WTC11 (cell line): ENCODE results near the gene ZBTB8A. TPM values are rescaled to one million over a fixed set of nuclear protein-coding genes. Genes with fewer than 3 reads are reported as not detected.
A peak's percentile ranks its signal among the peaks of the same experiment; 100 is the strongest.

Source experiments
- ATAC-seq: fragments of 200-7000 bp; cut with Tn5 transposase; 2 replicates; pipeline ENCODE4 v1.10.0; 2021; ENCODE audit warnings: mild to moderate bottlenecking, moderate library complexity
- Bru-seq: library from RNA; stranded (reverse); fragments of 400-500 nt; gene quantifications from one replicate; lab custom pipeline; 2021; lab: Mats Ljungman, UMichigan
- CTCF ChIA-PET: fragments of 300-600 bp; sonication (Branson Sonifier 250); formaldehyde crosslinking; loops from one replicate; lab custom pipeline; 2021; ENCODE audit warnings: antibody characterized with exemption; lab: Charles Lee
- POLR2A ChIA-PET: fragments of 350-600 bp; sonication (Branson Sonifier 250); formaldehyde crosslinking; loops from one replicate; lab custom pipeline; 2021; ENCODE audit warnings: antibody characterized with exemption; lab: Charles Lee
- DNase-seq: peaks from one replicate; pipeline ENCODE4 v3.0.0; 2021; ENCODE audit warnings: low spot score
- H3K27ac Mint-ChIP-seq: 2 replicates; pipeline ENCODE4 v1.8.0; 2021; ENCODE audit warnings: mixed read lengths
- H3K27me3 Mint-ChIP-seq: 2 replicates; pipeline ENCODE4 v1.8.0; 2021; ENCODE audit warnings: low read depth, mild to moderate bottlenecking, moderate library complexity, mixed read lengths
- H3K36me3 Mint-ChIP-seq: 2 replicates; pipeline ENCODE4 v1.8.0; 2021; ENCODE audit warnings: mixed read lengths
- H3K4me1 Mint-ChIP-seq: 2 replicates; pipeline ENCODE4 v1.8.0; 2022; ENCODE audit warnings: mixed read lengths
- H3K4me3 Mint-ChIP-seq: 2 replicates; pipeline ENCODE4 v1.8.0; 2021; ENCODE audit warnings: mild to moderate bottlenecking, moderate library complexity, mixed read lengths
- H3K9me3 Mint-ChIP-seq: 2 replicates; pipeline ENCODE4 v1.8.0; 2021; ENCODE audit warnings: mixed read lengths
- CBFB ChIP-seq: sonication (generic); formaldehyde crosslinking; IDR thresholded peaks from 2 replicates; pipeline ENCODE4 v1.8.1; 2022; ENCODE audit warnings: mild to moderate bottlenecking, low read depth, missing genetic modification reagents
- FOXJ3 ChIP-seq: sonication (generic); formaldehyde crosslinking; IDR thresholded peaks from 2 replicates; pipeline ENCODE4 v1.9.0; 2021; ENCODE audit warnings: missing genetic modification reagents, mild to moderate bottlenecking, borderline replicate concordance
- FOXK1 ChIP-seq: sonication (generic); formaldehyde crosslinking; IDR thresholded peaks from 2 replicates; pipeline ENCODE4 v1.8.0; 2022; ENCODE audit warnings: mild to moderate bottlenecking, moderate library complexity, missing genetic modification reagents
- MYBL2 ChIP-seq: sonication (generic); formaldehyde crosslinking; IDR thresholded peaks from 2 replicates; pipeline ENCODE4 v1.8.1; 2023; ENCODE audit warnings: mild to moderate bottlenecking, moderate library complexity, missing genetic modification reagents
- NFATC4 ChIP-seq: fragments of 250-450 bp; sonication (Bioruptor Pico); IDR thresholded peaks from 2 replicates; pipeline ENCODE4 v1.9.0; 2021; ENCODE audit warnings: mild to moderate bottlenecking
- NFE2L1 ChIP-seq: sonication (generic); formaldehyde crosslinking; IDR thresholded peaks from 2 replicates; pipeline ENCODE4 v1.8.1; 2023; ENCODE audit warnings: missing genetic modification reagents
- NR1H2 ChIP-seq: sonication (generic); formaldehyde crosslinking; IDR thresholded peaks from 2 replicates; pipeline ENCODE4 v1.9.0; 2021; ENCODE audit warnings: mild to moderate bottlenecking, moderate library complexity, missing genetic modification reagents
- OVOL2 ChIP-seq: fragments of 250-450 bp; sonication (Bioruptor Pico); IDR thresholded peaks from 2 replicates; pipeline ENCODE4 v1.9.0; 2021; ENCODE audit warnings: mild to moderate bottlenecking, borderline replicate concordance
- PRRX2 ChIP-seq: fragments of 250-450 bp; sonication (Bioruptor Pico); IDR thresholded peaks from 2 replicates; pipeline ENCODE4 v1.8.0; 2021; ENCODE audit warnings: mild to moderate bottlenecking
- RELA ChIP-seq: sonication (generic); formaldehyde crosslinking; IDR thresholded peaks from 2 replicates; pipeline ENCODE4 v1.8.1; 2022; ENCODE audit warnings: missing genetic modification reagents, mild to moderate bottlenecking, borderline replicate concordance
- TEAD1 ChIP-seq: sonication (generic); formaldehyde crosslinking; IDR thresholded peaks from 2 replicates; pipeline ENCODE4 v1.8.0; 2022; ENCODE audit warnings: mild to moderate bottlenecking, missing genetic modification reagents
- ZNF396 ChIP-seq: fragments of 250-450 bp; sonication (Bioruptor Pico); IDR thresholded peaks from 2 replicates; pipeline ENCODE4 v1.8.0; 2021; ENCODE audit warnings: mild to moderate bottlenecking, moderate library complexity, borderline replicate concordance
- long read RNA-seq, 3 experiments: library from RNA in 1 of 3; library from capped mRNA in 1 of 3; library from polyadenylated mRNA in 1 of 3; unstranded in 2 of 3; stranded (forward) in 1 of 3; transcript quantifications; one replicate each; pipeline ENCODE4 v2.0.0, GENCODE V29; 2021
- total RNA-seq: library from RNA; stranded (reverse); gene quantifications from 3 replicates; pipeline ENCODE4 v1.2.3, GENCODE V29; 2021
- TF ChIP-seq, protein P1 (sequence below): sonication (generic); formaldehyde crosslinking; IDR thresholded peaks from 2 replicates; pipeline ENCODE4 v1.8.0; 2022; ENCODE audit warnings: mild to moderate bottlenecking, missing genetic modification reagents
- TF ChIP-seq, protein P2 (sequence below): sonication (generic); formaldehyde crosslinking; IDR thresholded peaks from 2 replicates; pipeline ENCODE4 v1.8.1; 2023; ENCODE audit warnings: mild to moderate bottlenecking, missing genetic modification reagents, moderate library complexity
- TF ChIP-seq, protein P3 (sequence below): sonication (generic); formaldehyde crosslinking; IDR thresholded peaks from 2 replicates; pipeline ENCODE4 v1.8.0; 2022; ENCODE audit warnings: mild to moderate bottlenecking, missing genetic modification reagents
- TF ChIP-seq, protein P4 (sequence below): sonication (generic); formaldehyde crosslinking; IDR thresholded peaks from 2 replicates; pipeline ENCODE4 v1.8.1; 2023; ENCODE audit warnings: mild to moderate bottlenecking, missing genetic modification reagents, moderate library complexity
- TF ChIP-seq, protein P5 (sequence below): fragments of 250-450 bp; sonication (Bioruptor Pico); IDR thresholded peaks from 2 replicates; pipeline ENCODE4 v2.1.2; 2022; ENCODE audit warnings: mild to moderate bottlenecking, moderate library complexity
- TF ChIP-seq, protein P6 (sequence below): sonication (generic); formaldehyde crosslinking; IDR thresholded peaks from 2 replicates; pipeline ENCODE4 v1.8.1; 2023; ENCODE audit warnings: mild to moderate bottlenecking, missing genetic modification reagents
- TF ChIP-seq, protein P7 (sequence below): sonication (generic); formaldehyde crosslinking; IDR thresholded peaks from 2 replicates; pipeline ENCODE4 v1.8.1; 2022; ENCODE audit warnings: mild to moderate bottlenecking, missing genetic modification reagents, moderate library complexity, borderline replicate concordance

Gene ZBTB8A
- total RNA-seq = 7.1 to 8.2 TPM (median 7.7 TPM) in 3 replicates
- Bru-seq, nascent RNA = percentile 81 among the genes with signal in this experiment
- long read RNA-seq, experiment 1, full-length matches to known transcripts = 2 of 9 reads
- long read RNA-seq, experiment 1, partial matches to known transcripts = 1 of 9 reads
- long read RNA-seq, experiment 1, other reads (novel, unspliced or antisense) = 6 of 9 reads
- long read RNA-seq, experiment 2, partial matches to known transcripts = 0 of 10 reads
- long read RNA-seq, experiment 2, other reads (novel, unspliced or antisense) = 10 of 10 reads
- long read RNA-seq, experiment 3, full-length matches to known transcripts = 1 of 2 reads
- long read RNA-seq, experiment 3, partial matches to known transcripts = 1 of 2 reads
- long read RNA-seq, experiment 3, other reads (novel, unspliced or antisense) = 0 of 2 reads

DNA sequence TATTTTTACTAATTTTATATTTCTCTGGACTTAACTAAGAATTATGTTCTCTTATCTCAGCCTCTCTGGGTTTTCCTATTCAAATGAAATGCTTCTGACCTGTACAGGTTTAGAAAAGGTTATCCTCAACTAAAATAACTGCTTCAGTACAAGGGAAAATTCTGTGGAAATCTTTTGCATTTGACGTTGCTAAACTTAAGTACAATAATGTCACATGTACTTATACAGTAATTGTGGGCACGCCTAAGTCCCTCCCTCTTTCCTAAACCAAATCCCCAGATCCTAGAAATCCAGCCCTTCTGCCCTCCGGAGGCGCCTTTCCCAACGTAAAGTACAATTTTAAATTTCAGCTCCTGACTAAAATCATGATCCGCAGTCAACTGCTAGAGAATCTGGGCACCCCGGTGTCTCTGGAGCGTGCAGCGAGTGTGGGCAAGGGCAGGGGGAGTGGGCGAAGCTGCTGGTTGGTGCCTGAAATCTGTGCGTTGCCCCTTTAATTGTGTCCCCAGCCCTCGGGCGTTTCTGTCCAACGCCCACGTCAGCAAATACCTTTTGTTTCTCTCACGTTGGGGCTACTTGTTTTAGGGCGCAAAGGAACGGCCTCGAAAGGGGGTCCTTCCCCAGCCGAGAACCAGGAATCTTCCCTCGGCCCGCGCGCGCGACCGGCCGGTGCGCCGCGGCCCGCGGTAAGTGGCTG is at the start of gene ZBTB8A:
Gene ZBTB8A (plus strand): TSS at position 541 of the 697 bp plus-strand sequence. CDS start 53,505 bp downstream, outside the sequence.
- Mint-ChIP-seq H3K4me1 (peaks cover 19% of the 10 kb centered on the region), H3K36me3 (no peaks in the 10 kb centered on the region), H3K27ac (peak within 1 kb of the TSS; percentile 85), H3K27me3 (peaks cover 23% of the 10 kb centered on the region), H3K9me3 (no peaks in the 10 kb centered on the region), H3K4me3 (peak within 1 kb of the TSS; percentile 85)
- POLR2A ChIA-PET = interaction anchor here (1.0 kb wide), 1 partner anchor 112 kb away, joined by 3 read pairs; the partner anchor contains the start of genes RBBP4 and ZBTB8OS
- ATAC-seq (peak; percentile 43), DNase-seq (peak; percentile 54)
- TF ChIP-seq PRRX2 (CRISPR knock-in tag) = no peak
- no peak for TF ChIP-seq OVOL2 (CRISPR knock-in tag)
- 0 out of 2 replicates have a peak, but pooled peaks have one; percentile 29 for TF ChIP-seq FOXK1 (CRISPR knock-in tag)
- TF ChIP-seq FOXJ3 (CRISPR knock-in tag) = no peak
- TF ChIP-seq NFE2L1 = 0 out of 2 replicates have a peak, but pooled peaks have one; percentile 27
- no peak for TF ChIP-seq TEAD1 (CRISPR knock-in tag)
- TF ChIP-seq MYBL2 = 0 out of 2 replicates have a peak, but pooled peaks have one; percentile 26
- TF ChIP-seq, protein P1, sequence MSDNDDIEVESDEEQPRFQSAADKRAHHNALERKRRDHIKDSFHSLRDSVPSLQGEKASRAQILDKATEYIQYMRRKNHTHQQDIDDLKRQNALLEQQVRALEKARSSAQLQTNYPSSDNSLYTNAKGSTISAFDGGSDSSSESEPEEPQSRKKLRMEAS (CRISPR knock-in tag) = peak; percentile 61; the same call in 1 of the 2 replicates
- TF ChIP-seq RELA (CRISPR knock-in tag) = no peak
- CTCF ChIA-PET = interaction anchor here (0.5 to 0.6 kb wide), 2 partner anchors 15 to 67 kb away, joined by 3 to 5 read pairs; no protein-coding TSS in a partner anchor

DNA sequence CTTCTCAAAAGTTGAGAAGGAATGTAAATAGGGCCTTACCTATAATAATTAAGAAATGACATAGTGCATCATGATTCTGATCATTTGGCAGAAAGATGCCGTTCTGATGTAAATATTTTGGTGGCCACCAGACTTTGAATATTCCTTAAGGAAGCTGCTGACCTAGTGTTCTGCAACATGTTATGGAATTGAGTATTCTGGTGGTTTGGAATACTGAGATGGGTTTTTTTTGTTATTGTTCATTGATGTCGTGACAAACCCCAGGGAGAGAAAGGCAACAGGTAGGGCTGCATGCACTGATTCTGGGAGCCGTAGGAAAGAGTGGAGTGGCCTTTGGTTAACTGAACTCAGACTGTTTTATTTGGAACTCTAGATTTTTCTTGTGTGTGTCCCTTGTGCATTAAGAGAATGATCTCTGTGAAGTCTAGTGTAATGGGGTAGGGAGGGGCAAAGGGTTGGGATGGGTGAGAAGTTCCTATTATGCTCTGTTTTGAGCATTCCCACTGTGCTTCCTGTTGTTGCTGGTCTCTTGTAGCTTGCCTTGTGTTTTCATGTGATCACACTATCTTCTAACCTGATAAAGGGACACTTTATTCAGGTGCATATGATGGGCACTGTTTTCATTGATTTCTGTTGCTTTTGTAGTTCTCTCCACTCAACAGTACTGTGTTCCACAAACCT is 49.3 kb upstream of the ZBTB8A start:
- Mint-ChIP-seq H3K9me3 (no peaks in the 10 kb centered on the region), H3K4me3 (no peak overlapping the region), H3K4me1 (peaks cover 6% of the 10 kb centered on the region), H3K27ac (no peak overlapping the region), H3K27me3 (no peaks in the 10 kb centered on the region), H3K36me3 (peaks cover 22% of the 10 kb centered on the region)
- ATAC-seq (no peak), DNase-seq (no peak)
- ChIA-PET POLR2A (no interaction called here), CTCF (no interaction called here)
- TF ChIP-seq, protein P2, sequence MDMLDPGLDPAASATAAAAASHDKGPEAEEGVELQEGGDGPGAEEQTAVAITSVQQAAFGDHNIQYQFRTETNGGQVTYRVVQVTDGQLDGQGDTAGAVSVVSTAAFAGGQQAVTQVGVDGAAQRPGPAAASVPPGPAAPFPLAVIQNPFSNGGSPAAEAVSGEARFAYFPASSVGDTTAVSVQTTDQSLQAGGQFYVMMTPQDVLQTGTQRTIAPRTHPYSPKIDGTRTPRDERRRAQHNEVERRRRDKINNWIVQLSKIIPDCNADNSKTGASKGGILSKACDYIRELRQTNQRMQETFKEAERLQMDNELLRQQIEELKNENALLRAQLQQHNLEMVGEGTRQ = no peak
- no peak for TF ChIP-seq FOXJ3 (CRISPR knock-in tag)
- no peak for TF ChIP-seq PRRX2 (CRISPR knock-in tag)
- TF ChIP-seq NR1H2 (CRISPR knock-in tag) = no peak
- no peak for TF ChIP-seq CBFB (CRISPR knock-in tag)

DNA sequence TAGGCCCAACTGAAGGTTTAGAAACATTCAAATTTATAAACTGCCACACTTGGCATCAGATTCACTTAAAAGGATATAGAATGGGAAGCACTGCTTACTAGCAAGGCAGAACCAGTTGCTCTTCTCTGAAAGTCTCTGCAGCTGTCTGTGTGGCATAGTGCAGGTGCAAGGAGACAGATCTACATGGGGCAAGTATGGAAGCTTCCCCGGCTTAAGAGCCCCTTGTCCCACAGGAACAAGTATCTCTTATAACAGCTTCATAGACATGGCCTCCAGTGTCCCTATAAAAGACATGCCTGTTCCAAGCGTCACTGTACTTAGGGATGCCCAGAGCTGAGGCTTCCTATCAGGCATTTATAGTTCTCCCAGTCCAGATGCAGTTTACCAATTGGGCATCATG is 47.8 kb upstream of the ZBTB8A start:
- Mint-ChIP-seq H3K36me3 (peaks cover 17% of the 10 kb centered on the region; the same call in 1 of the 2 replicates), H3K4me1 (peaks cover 3% of the 10 kb centered on the region), H3K9me3 (no peaks in the 10 kb centered on the region), H3K4me3 (no peak overlapping the region), H3K27me3 (no peaks in the 10 kb centered on the region), H3K27ac (no peak overlapping the region)
- ChIA-PET POLR2A (no interaction called here), CTCF (no interaction called here)
- ATAC-seq (no peak), DNase-seq (no peak)
- TF ChIP-seq, protein P3, sequence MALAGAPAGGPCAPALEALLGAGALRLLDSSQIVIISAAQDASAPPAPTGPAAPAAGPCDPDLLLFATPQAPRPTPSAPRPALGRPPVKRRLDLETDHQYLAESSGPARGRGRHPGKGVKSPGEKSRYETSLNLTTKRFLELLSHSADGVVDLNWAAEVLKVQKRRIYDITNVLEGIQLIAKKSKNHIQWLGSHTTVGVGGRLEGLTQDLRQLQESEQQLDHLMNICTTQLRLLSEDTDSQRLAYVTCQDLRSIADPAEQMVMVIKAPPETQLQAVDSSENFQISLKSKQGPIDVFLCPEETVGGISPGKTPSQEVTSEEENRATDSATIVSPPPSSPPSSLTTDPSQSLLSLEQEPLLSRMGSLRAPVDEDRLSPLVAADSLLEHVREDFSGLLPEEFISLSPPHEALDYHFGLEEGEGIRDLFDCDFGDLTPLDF (CRISPR knock-in tag) = no peak
- TF ChIP-seq RELA (CRISPR knock-in tag) (no peak), ZNF396 (no peak), NFATC4 (CRISPR knock-in tag) (no peak)
- TF ChIP-seq, protein P2 = no peak
- TF ChIP-seq, protein P4, sequence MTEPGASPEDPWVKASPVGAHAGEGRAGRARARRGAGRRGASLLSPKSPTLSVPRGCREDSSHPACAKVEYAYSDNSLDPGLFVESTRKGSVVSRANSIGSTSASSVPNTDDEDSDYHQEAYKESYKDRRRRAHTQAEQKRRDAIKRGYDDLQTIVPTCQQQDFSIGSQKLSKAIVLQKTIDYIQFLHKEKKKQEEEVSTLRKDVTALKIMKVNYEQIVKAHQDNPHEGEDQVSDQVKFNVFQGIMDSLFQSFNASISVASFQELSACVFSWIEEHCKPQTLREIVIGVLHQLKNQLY (CRISPR knock-in tag) = no peak
- TF ChIP-seq, protein P5, sequence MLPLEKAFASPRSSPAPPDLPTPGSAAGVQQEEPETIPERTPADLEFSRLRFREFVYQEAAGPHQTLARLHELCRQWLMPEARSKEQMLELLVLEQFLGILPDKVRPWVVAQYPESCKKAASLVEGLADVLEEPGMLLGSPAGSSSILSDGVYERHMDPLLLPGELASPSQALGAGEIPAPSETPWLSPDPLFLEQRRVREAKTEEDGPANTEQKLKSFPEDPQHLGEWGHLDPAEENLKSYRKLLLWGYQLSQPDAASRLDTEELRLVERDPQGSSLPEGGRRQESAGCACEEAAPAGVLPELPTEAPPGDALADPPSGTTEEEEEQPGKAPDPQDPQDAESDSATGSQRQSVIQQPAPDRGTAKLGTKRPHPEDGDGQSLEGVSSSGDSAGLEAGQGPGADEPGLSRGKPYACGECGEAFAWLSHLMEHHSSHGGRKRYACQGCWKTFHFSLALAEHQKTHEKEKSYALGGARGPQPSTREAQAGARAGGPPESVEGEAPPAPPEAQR = no peak
- TF ChIP-seq, protein P6, sequence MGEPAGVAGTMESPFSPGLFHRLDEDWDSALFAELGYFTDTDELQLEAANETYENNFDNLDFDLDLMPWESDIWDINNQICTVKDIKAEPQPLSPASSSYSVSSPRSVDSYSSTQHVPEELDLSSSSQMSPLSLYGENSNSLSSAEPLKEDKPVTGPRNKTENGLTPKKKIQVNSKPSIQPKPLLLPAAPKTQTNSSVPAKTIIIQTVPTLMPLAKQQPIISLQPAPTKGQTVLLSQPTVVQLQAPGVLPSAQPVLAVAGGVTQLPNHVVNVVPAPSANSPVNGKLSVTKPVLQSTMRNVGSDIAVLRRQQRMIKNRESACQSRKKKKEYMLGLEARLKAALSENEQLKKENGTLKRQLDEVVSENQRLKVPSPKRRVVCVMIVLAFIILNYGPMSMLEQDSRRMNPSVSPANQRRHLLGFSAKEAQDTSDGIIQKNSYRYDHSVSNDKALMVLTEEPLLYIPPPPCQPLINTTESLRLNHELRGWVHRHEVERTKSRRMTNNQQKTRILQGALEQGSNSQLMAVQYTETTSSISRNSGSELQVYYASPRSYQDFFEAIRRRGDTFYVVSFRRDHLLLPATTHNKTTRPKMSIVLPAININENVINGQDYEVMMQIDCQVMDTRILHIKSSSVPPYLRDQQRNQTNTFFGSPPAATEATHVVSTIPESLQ (CRISPR knock-in tag) = no peak
- TF ChIP-seq, protein P7, sequence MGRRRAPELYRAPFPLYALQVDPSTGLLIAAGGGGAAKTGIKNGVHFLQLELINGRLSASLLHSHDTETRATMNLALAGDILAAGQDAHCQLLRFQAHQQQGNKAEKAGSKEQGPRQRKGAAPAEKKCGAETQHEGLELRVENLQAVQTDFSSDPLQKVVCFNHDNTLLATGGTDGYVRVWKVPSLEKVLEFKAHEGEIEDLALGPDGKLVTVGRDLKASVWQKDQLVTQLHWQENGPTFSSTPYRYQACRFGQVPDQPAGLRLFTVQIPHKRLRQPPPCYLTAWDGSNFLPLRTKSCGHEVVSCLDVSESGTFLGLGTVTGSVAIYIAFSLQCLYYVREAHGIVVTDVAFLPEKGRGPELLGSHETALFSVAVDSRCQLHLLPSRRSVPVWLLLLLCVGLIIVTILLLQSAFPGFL (CRISPR knock-in tag) = no peak
